Esophagus muscularis mucosa (tissue), 4 donors: Measurements from ENCODE around the gene UBE2L6. TPM values are rescaled to one million over a fixed set of nuclear protein-coding genes. Genes with fewer than 3 reads are reported as not detected.

Source experiments
- DNase-seq: peaks from one replicate; pipeline ENCODE4 v3.0.0-alpha.2; 2017; ENCODE audit errors: extremely low spot score
- H3K27ac ChIP-seq, 4 donors: fragments of 200-600 bp; sonication (generic); replicated peaks in 1 of 4; 1 replicate in 3 of 4; 2 replicates in 1 of 4; pipeline ENCODE4 v1.5.1; 2016 to 2019; ENCODE audit warnings: mild to moderate bottlenecking in 1 of 4
- H3K27me3 ChIP-seq, 4 donors: fragments of 200-600 bp; sonication (generic); one replicate each; pipeline versions ENCODE4 v1.5.1 to v1.6.0; 2016 to 2019
- H3K36me3 ChIP-seq, 4 donors: fragments of 200-600 bp; sonication (generic); one replicate each; pipeline ENCODE4 v1.5.1; 2016 to 2019
- H3K4me1 ChIP-seq, 4 donors: fragments of 200-600 bp; sonication (generic); one replicate each; pipeline ENCODE4 v1.5.1; 2016 to 2019
- H3K4me3 ChIP-seq, 4 donors: fragments of 200-600 bp; sonication (generic); 1 replicate in 2 of 4; 2 replicates in 2 of 4; pipeline ENCODE4 v1.5.1; 2016 to 2019; ENCODE audit warnings: mild to moderate bottlenecking in 4 of 4, moderate library complexity in 1 of 4
- H3K9me3 ChIP-seq, 4 donors: fragments of 200-600 bp; sonication (generic); 1 replicate in 3 of 4; 2 replicates in 1 of 4; pipeline ENCODE4 v1.5.1; 2016 to 2019
- EP300 ChIP-seq: sonication (generic); formaldehyde crosslinking; IDR thresholded peaks from one replicate; pipeline ENCODE4 v1.6.1; 2017; ENCODE audit warnings: antibody characterized with exemption
- POLR2A ChIP-seq: fragments of 450-650 bp; IDR thresholded peaks from one replicate; pipeline ENCODE4 v1.6.1; 2017; ENCODE audit warnings: antibody characterized with exemption, moderate library complexity, mild to moderate bottlenecking, low read depth
- POLR2AphosphoS5 ChIP-seq, 2 donors: sonication (generic); formaldehyde crosslinking; IDR thresholded peaks; one replicate each; pipeline ENCODE4 v1.6.1; 2017; ENCODE audit warnings: antibody characterized with exemption in 2 of 2
- whole genome bisulfite sequencing: methylation state at CpG from one replicate; pipeline ENCODE4 v1.1.5; 2018; 5-methylcytosine and 5-hydroxymethylcytosine counted together
- intact Hi-C: fragments of 100-400 bp; cut with DNase I; formaldehyde crosslinking; loops from one replicate; pipeline ENCODE4 v1.15.1; 2023
- total RNA-seq, 4 donors: library from RNA; depleted of rRNA; stranded (reverse); fragments of >200 nt; gene quantifications; one replicate each; pipeline versions ENCODE4 v1.1.0 to v1.2.1, GENCODE V29; 2016
- TF ChIP-seq, protein P1 (sequence below), 3 experiments: fragments of 200-600 bp in 2 of 3; fragments of 450-650 bp in 1 of 3; sonication (generic) in 2 of 3; IDR thresholded peaks; one replicate each; pipeline ENCODE4 v1.5.1; 2017 to 2019; ENCODE audit warnings: antibody characterized with exemption in 3 of 3, mild to moderate bottlenecking in 2 of 3, moderate library complexity in 1 of 3

The UBE2L6 gene
- total RNA-seq, 4 donors from 2014 or later, result 15.8 to 40.3 (median 32.8) TPM

DNA sequence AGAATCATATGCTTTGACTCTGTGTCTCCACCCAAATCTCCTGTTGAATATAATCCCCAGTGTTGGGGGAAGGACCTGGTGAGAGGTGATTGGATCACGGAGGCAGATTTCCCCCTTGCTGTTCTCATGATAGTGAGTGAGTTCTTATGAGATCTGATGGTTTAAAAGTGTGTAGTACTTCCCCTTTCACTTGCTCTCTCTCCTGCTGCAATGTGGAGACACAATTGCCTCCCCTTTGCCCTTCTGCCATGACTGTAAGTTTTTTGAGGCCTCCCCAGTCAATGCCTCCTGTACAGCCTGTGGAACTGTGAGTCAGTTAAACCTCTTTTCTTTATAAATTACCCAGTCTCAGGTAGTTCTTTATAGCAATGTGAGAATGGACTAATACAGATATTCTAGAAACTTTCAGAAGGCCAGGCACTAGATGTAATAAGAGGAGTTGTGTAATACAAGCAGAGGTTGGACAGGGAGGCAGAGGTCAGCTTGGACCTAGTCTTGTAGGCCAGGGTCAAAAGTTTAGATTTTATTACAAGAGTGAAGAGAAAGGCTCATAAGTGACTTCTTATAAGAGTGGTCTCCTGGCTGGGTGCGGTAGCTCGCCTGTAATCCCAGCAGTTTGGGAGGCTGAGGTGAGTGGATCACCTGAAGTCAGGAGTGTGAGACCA lies 20.7 kb upstream of the UBE2L6 start:
- intact Hi-C loops, result loop anchor here (2.0 kb wide), 1 partner anchor 19 kb away; no protein-coding TSS in a partner anchor
- Histone ChIP-seq H3K4me1 (no peaks in the 10 kb centered on the region), H3K36me3 (no peaks in the 10 kb centered on the region), H3K27me3 (no peaks in the 10 kb centered on the region), H3K27ac (no peak overlapping the region), H3K4me3 (no peak overlapping the region), H3K9me3 (no peaks in the 10 kb centered on the region)
- 84% methylated on average over 3 of the region's 3 CpGs for WGBS
- TF ChIP-seq POLR2AphosphoS5 (IDR thresholded peaks at IDR 0.05) (no peak), EP300 (no peak), POLR2A (no peak)
- TF ChIP-seq, protein P1, sequence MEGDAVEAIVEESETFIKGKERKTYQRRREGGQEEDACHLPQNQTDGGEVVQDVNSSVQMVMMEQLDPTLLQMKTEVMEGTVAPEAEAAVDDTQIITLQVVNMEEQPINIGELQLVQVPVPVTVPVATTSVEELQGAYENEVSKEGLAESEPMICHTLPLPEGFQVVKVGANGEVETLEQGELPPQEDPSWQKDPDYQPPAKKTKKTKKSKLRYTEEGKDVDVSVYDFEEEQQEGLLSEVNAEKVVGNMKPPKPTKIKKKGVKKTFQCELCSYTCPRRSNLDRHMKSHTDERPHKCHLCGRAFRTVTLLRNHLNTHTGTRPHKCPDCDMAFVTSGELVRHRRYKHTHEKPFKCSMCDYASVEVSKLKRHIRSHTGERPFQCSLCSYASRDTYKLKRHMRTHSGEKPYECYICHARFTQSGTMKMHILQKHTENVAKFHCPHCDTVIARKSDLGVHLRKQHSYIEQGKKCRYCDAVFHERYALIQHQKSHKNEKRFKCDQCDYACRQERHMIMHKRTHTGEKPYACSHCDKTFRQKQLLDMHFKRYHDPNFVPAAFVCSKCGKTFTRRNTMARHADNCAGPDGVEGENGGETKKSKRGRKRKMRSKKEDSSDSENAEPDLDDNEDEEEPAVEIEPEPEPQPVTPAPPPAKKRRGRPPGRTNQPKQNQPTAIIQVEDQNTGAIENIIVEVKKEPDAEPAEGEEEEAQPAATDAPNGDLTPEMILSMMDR (IDR thresholded peaks at IDR 0.05), result no peak
- DNase-seq, result no peak

GRCh38 chr11:57586711-57587245 lies 19.3 kb upstream of the UBE2L6 start:
- 50% methylated on average over 2 of the region's 2 CpGs for WGBS
- intact Hi-C loops, result no loop called here
- Histone ChIP-seq H3K4me3 (no peak overlapping the region), H3K4me1 (no peaks in the 10 kb centered on the region), H3K36me3 (no peaks in the 10 kb centered on the region), H3K9me3 (no peaks in the 10 kb centered on the region), H3K27ac (no peak overlapping the region), H3K27me3 (no peaks in the 10 kb centered on the region)
- TF ChIP-seq, protein P1 (IDR thresholded peaks at IDR 0.05), result no peak
- TF ChIP-seq POLR2A (no peak), POLR2AphosphoS5 (IDR thresholded peaks at IDR 0.05) (no peak), EP300 (no peak)
- no peak for DNase-seq

DNA sequence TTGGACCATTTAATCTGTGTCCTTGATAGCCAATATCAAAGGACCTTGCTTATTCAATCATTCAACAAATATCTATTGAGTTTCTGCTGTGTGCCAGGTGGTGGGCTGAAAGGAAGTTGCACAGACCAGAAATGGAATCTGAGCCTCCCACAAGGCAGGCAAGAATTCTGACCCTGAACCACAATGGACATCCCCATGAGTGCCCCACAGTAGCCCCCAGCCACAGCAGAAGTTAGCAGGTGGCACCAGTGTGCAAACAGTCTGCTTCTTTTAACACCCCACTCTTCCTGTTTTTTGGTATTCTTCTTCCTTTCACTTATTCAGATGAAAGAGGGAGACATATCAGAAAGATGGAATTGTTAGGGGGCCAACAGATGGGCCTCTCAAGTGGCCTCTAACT lies 17.8 kb upstream of the UBE2L6 start:
- Histone ChIP-seq H3K4me3 (no peak overlapping the region), H3K27me3 (no peaks in the 10 kb centered on the region), H3K36me3 (no peaks in the 10 kb centered on the region), H3K4me1 (no peaks in the 10 kb centered on the region), H3K27ac (no peak overlapping the region), H3K9me3 (no peaks in the 10 kb centered on the region)
- intact Hi-C loops, result no loop called here
- TF ChIP-seq, protein P1 (IDR thresholded peaks at IDR 0.05), result no peak
- TF ChIP-seq POLR2AphosphoS5 (IDR thresholded peaks at IDR 0.05) (no peak), POLR2A (no peak), EP300 (no peak)
- no peak for DNase-seq

- TF ChIP-seq EP300 (no peak), POLR2AphosphoS5 (IDR thresholded peaks at IDR 0.05) (no peak), POLR2A (no peak)
- TF ChIP-seq, protein P1 (IDR thresholded peaks at IDR 0.05), result no peak
- DNase-seq, result no peak
- Histone ChIP-seq H3K36me3 (no peaks in the 10 kb centered on the region), H3K27ac (no peak overlapping the region), H3K27me3 (no peaks in the 10 kb centered on the region), H3K9me3 (no peaks in the 10 kb centered on the region), H3K4me1 (no peaks in the 10 kb centered on the region), H3K4me3 (no peak overlapping the region)
- intact Hi-C loops, result no loop called here
- 82% methylated on average over 9 of the region's 9 CpGs for WGBS
These were observed 16.9 kb upstream of the UBE2L6 start for GRCh38 chr11:57584341-57584740.

DNA sequence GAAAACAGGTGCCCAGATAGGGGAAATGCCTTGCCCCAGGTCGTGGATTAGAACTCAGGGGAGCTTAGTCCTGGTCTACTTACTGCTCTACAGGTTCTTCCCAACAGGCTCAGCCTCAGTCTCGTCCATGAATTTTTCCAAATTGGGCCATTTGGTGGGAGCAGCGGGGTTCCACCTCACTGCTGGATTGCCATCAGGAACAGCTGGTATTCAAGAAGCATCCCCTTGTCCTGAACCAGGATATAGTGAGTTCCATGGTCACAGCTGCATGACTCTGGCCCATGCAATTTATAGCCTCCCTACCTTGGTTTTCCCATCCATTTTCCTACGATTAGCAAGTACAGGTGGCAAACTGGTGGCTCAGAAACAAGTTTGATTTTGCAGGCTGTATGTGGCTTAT lies 6.6 kb upstream of the UBE2L6 start:
- no peak for DNase-seq
- intact Hi-C loops, result no loop called here
- Histone ChIP-seq H3K36me3 (no peaks in the 10 kb centered on the region), H3K4me1 (peaks cover 0 to 8% (median 5%) of the 10 kb centered on the region in 4 donors), H3K4me3 (no peak overlapping the region), H3K9me3 (no peaks in the 10 kb centered on the region), H3K27ac (no peak overlapping the region), H3K27me3 (no peaks in the 10 kb centered on the region)
- WGBS, result 69% methylated on average over 3 of the region's 4 CpGs
- no peak for TF ChIP-seq POLR2AphosphoS5 (IDR thresholded peaks at IDR 0.05)
- TF ChIP-seq POLR2A, result no peak
- TF ChIP-seq EP300, result no peak
- TF ChIP-seq, protein P1 (IDR thresholded peaks at IDR 0.05), result no peak
